Articular chondrocyte of knee joint (primary cell): ENCODE measurements around the gene CRY2. TPM values are rescaled to one million over a fixed set of nuclear protein-coding genes. Genes with fewer than 3 reads are reported as not detected.

Experiments
- total RNA-seq: library from RNA; depleted of rRNA; stranded (reverse); fragments of >200 nt; gene quantifications from 2 replicates; pipeline ENCODE4 v1.2.3, GENCODE V29; 2012

The CRY2 gene
- total RNA-seq = 18.3 and 19.9 TPM in 2 replicates

DNA sequence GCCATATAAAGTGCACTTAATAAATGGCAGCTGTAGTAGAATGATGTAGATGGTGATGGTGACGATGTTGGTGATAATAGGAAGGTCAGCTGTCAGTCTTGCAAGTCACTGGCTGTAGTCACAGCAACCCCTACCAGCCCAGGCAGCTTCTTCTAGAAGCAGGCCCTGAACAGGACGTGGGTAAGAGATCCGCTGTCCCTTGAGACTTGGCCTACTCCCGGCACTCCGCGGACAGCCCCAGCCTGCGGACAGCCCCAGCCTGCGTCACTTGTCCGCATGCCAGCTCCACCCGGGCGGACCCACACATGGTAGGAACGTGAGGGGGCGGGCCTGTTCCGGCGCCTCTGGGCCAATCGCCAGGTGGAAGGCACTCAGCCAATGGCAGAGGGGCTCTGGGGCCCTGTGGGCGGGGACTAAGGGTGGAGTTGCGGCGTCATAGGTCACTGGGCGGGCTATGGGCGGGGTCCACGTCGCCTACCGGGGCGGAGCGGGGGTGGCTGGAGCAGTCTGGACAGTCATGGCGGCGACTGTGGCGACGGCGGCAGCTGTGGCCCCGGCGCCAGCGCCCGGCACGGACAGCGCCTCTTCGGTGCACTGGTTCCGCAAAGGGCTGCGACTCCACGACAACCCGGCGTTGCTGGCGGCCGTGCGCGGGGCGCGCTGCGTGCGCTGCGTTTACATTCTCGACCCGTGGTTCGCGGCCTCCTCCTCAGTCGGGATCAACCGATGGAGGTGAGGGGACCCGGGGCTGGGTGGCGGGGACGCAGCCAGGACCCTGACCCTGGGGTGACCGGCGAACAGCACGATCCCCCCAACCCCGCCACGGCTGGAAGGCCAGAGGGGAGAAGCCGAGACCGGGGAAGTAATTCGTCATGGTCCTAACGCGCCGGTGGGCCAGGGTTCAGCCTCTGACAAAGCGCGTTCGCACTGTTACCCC, at the start of gene CRY2:
CRY2 (plus strand) TSS at position 502 of the 937 bp plus-strand sequence; CDS start at position 518, 16 bp downstream.

DNA sequence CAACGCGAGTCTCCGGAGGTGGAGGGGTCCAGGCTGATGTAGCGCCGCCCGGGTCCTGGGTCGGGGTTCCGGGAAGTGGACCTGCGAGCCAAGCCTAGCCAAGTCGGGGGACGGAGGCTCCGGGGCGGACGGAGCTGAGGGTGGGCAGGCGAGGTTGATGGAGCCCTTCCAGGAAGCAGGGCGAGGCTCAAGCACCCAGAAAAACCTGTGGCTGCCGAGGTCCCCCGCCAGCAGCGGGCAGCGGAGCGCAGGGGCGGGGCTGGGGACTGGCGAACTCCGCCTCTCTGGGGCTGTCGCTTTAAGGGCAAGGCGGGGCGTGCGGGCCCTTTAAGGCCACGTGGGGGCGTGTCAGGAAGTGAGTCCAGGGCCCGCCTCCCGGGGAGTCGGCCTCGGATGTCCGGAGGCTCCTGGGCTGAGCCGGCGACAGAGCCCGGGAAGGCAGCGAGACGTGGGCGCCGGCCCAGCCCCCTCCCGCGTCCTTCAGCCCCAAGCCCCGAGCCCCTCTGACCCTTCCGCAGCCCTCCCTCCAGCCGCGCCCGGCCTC, 42.4 kb upstream of the CRY2 start, which contains the start of gene SLC35C1:
SLC35C1 (plus strand) TSS at position 389 of the 544 bp plus-strand sequence. CDS start 653 bp downstream, outside the sequence.

DNA sequence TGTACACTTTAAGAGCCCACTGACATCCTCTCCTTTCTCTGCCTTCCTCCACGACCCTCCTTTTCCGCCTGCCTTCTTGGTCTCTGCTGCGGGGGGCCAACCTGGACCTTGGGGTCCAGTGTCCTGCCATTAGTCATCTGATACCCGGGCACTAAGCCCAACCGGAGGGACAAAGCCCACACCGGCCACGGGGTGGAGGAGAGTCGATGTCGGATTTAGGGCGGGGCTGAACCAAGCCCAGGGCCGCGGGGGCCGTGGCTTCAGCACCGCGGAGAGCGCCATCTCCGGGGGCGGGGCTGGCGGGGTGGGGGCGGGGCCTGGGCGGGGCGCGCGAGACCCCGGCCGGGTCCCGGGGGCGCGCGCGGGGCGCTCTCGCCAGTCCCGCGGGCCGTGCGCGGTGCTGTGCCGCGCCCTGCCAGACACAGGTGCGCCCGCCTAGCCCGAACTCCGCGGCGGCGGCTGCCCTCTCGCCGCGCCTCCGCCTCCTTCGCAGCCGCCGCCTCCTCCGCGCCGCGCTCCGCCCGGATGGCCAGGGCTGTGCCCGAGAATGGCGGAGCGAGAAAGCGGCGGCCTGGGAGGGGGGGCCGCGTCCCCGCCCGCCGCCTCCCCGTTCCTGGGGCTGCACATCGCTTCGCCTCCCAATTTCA, 38.1 kb downstream of the CRY2 start, which contains the start of gene MAPK8IP1:
MAPK8IP1 (plus strand) TSS at position 378 of the 647 bp plus-strand sequence; CDS start at position 548, 170 bp downstream.

DNA sequence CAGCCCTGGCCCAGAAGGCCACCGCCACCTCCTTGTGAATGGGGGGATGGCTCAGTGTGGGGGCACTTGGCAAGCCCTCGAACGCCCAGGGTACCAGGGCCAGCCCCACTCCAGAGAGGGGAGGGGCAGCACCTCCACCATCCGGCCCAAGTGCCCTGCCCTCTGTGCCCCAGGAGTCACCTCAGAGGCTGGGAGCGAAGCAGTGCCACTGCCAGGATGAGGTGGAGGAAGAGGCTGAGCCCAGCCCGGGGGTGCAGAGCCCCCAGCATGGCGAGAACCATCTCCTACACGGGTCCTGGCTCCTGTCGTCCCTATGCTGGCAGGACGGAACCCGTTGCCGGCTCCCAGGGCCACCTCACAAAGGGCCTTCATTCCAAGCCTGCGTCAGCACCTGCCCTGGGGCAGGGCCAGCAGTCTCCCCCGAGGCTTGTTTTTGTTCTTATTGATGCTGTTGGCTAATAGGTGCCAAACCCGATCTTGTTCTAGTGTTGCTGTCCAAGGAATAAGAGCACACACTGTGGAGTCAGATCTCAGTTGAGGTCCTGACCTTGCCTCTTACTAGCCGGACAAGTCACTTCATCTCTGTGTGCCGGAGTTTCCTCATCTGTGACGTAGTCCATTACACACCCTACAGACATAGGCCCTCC, 59.8 kb downstream of the CRY2 start, which contains the start of gene FREY1:
FREY1 (minus strand) TSS at position 307 of the 647 bp plus-strand sequence; CDS start at position 281, 26 bp downstream.

DNA sequence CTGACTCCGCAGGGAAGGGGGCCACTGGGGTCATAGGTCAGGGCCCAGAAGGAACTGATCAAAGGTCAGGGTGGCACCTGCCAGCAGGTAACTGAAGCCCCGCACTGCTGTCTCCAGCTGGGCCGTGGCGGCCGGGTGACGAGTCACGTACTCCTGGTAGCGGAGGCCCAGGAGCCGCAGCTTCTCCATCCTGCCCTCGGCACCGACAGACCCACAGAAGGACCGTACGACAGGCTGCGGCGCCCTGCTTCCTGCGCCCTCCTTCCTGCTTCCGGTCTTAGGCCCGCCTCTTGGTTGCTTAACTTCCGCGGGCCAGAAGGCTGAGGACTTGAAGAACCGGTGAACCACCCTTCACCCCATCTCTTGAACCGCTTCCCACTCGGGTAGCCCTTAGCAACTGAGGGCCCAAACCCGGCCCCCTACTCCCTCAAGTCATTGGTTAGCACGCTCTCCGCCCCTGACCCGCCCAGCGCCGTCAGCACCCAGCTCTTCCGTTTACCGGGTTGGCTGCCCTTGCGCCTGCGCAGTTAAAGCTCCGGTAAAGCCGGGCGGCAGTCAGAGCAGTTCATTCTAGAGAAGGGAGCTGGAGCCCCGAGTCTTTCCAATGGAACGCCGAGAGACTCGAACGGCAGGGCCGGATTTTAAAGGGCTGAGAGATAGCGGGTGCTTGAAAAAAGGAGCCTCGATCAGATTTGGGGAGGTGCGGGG, 70.5 kb downstream of the CRY2 start, which contains the start of gene PEX16:
PEX16 (minus strand) TSS at position 255 of the 708 bp plus-strand sequence; CDS start at position 189, 66 bp downstream.

GRCh38 chr11:45922425-45923082, 75.3 kb downstream of the CRY2 start, which contains the start of gene LARGE2:
Gene LARGE2, plus strand, starts transcription at chr11:45922656. Its CDS starts 227 bp downstream, at chr11:45922883.

Other genes with a start within 250 kb of the CRY2 start
- 0.13 and 1.4 TPM in 2 replicates for gene CHST1, start 181.9 kb upstream of the CRY2 start, total RNA-seq
- gene SLC35C1, start 42.3 kb upstream of the CRY2 start, total RNA-seq = 9.0 and 11.1 TPM in 2 replicates
- gene MAPK8IP1, start 38.2 kb downstream of the CRY2 start, total RNA-seq = 8.3 and 9.0 TPM in 2 replicates
- gene FREY1, start 59.8 kb downstream of the CRY2 start, total RNA-seq = 1.2 and 2.2 TPM in 2 replicates
- 18.6 and 21.2 TPM in 2 replicates for gene PEX16, start 70.4 kb downstream of the CRY2 start, total RNA-seq
- gene LARGE2, start 75.2 kb downstream of the CRY2 start, total RNA-seq = not detected in 2 replicates